ENCODE results near the gene SELENOW. TPM values are rescaled to one million over a fixed set of nuclear protein-coding genes. Genes with fewer than 3 reads are reported as not detected.
"Not testable (repeated sequence)": the region's sequence is repeated elsewhere in the genome, so short reads cannot be mapped to it uniquely, and the experiment has no call there.

The SELENOW gene
- total and polyA plus RNA-seq, 3 experiments from 2014 or later, result 116 to 334 (median 122) TPM

GRCh38 chr19:47804451-47804850 is 25.9 kb downstream of the SELENOW start, which contains the start of gene TPRX1:
Gene TPRX1 (minus strand): TSS chr19:47804551. CDS start chr19:47804539, 12 bp downstream.
- CTCF ChIA-PET, result not testable (repeated sequence)

GRCh38 chr19:47805313-47805712 is 26.8 kb downstream of the SELENOW start:
- Mint-ChIP-seq H3K27ac (no peak overlapping the region), H3K4me1 (no peaks in the 10 kb centered on the region), H3K9me3 (peaks cover 0 to 5% (median 1%) of the 10 kb centered on the region in 5 donors), H3K36me3 (peaks cover 0 to 6% (median 0%) of the 10 kb centered on the region in 3 donors), H3K27me3 (peaks cover 3 to 13% of the 10 kb centered on the region in 2 donors), H3K4me3 (no peak overlapping the region)
- no peaks in the 10 kb centered on the region for H3K9me3 ChIP-seq (ENCODE audit: low read length)
- H3K4me1 ChIP-seq (ENCODE audit: insufficient read depth, low read length), result no peaks in the 10 kb centered on the region
- no peaks in the 10 kb centered on the region for H3K36me3 ChIP-seq (ENCODE audit: insufficient read depth, low read length)
- no peaks in the 10 kb centered on the region for H3K27me3 ChIP-seq (ENCODE audit: insufficient read depth, low read length, poor library complexity, severe bottlenecking)
- DNase-seq, result no peak
- ChIA-PET CTCF (no interaction called here), POLR2A (no interaction called here)
- no peak overlapping the region for H3K27ac ChIP-seq (ENCODE audit: low read depth, low read length)
- no peak overlapping the region for H3K4me3 ChIP-seq (ENCODE audit: low read length)

More at GRCh38 chr19:47804451-47804850, 25.9 kb downstream of the SELENOW start, which contains the start of gene TPRX1:
- H3K27ac ChIP-seq (ENCODE audit: low read depth, low read length); H3K27me3 ChIP-seq (ENCODE audit: insufficient read depth, low read length, poor library complexity, severe bottlenecking); H3K36me3 ChIP-seq (ENCODE audit: insufficient read depth, low read length); H3K27ac Mint-ChIP-seq; POLR2A ChIA-PET; H3K4me3 Mint-ChIP-seq; H3K4me3 ChIP-seq (ENCODE audit: low read length); DNase-seq; H3K36me3 Mint-ChIP-seq; H3K4me1 ChIP-seq (ENCODE audit: insufficient read depth, low read length); H3K4me1 Mint-ChIP-seq; H3K9me3 Mint-ChIP-seq; H3K9me3 ChIP-seq (ENCODE audit: low read length): not testable (repeated sequence)
- H3K27me3 Mint-ChIP-seq, result peaks cover 3 to 13% of the 10 kb centered on the region in 2 donors

- POLR2A ChIA-PET, result no interaction called here
- Histone ChIP-seq H3K27ac (ENCODE audit: low read depth, low read length) (no peak overlapping the region), H3K4me1 (ENCODE audit: insufficient read depth, low read length) (no peaks in the 10 kb centered on the region), H3K27me3 (ENCODE audit: insufficient read depth, low read length, poor library complexity, severe bottlenecking) (no peaks in the 10 kb centered on the region), H3K36me3 (ENCODE audit: insufficient read depth, low read length) (no peaks in the 10 kb centered on the region), H3K4me3 (ENCODE audit: low read length) (no peak overlapping the region), H3K9me3 (ENCODE audit: low read length) (no peaks in the 10 kb centered on the region)
- Mint-ChIP-seq H3K27me3 (peaks cover 7 to 13% of the 10 kb centered on the region in 2 donors), H3K9me3 (no peaks in the 10 kb centered on the region), H3K36me3 (no peaks in the 10 kb centered on the region), H3K27ac (no peak overlapping the region), H3K4me3 (no peak overlapping the region), H3K4me1 (no peaks in the 10 kb centered on the region)
- no peak for DNase-seq
- CTCF ChIA-PET, result interaction anchor here (0.7 kb wide), 1 partner anchor 8 kb away, joined by 3 read pairs; no protein-coding TSS in a partner anchor
These were observed 27.9 kb downstream of the SELENOW start for GRCh38 chr19:47806435-47806834.

- Histone ChIP-seq H3K27me3 (ENCODE audit: insufficient read depth, low read length, poor library complexity, severe bottlenecking) (no peaks in the 10 kb centered on the region), H3K4me3 (ENCODE audit: low read length) (no peak overlapping the region), H3K36me3 (ENCODE audit: insufficient read depth, low read length) (no peaks in the 10 kb centered on the region), H3K27ac (ENCODE audit: low read depth, low read length) (no peak overlapping the region), H3K4me1 (ENCODE audit: insufficient read depth, low read length) (no peaks in the 10 kb centered on the region), H3K9me3 (ENCODE audit: low read length) (no peaks in the 10 kb centered on the region)
- no peaks in the 10 kb centered on the region for H3K36me3 Mint-ChIP-seq
- H3K4me1 Mint-ChIP-seq, result no peaks in the 10 kb centered on the region
- no peaks in the 10 kb centered on the region for H3K9me3 Mint-ChIP-seq
- peak; percentile 25 to 72 (median 62) for DNase-seq
- H3K27me3 Mint-ChIP-seq, result peaks cover 3 to 11% of the 10 kb centered on the region in 2 donors
- peak overlapping the region in 1 of 8 donors; percentile 3 for H3K27ac Mint-ChIP-seq
- ChIA-PET CTCF (interaction anchor here (1.0 kb wide), 1 partner anchor 14 kb away, joined by 3 read pairs; no protein-coding TSS in a partner anchor), POLR2A (no interaction called here)
- H3K4me3 Mint-ChIP-seq, result no peak overlapping the region
These were observed 34.9 kb downstream of the SELENOW start for GRCh38 chr19:47813304-47813994.

GRCh38 chr19:47813995-47814328 is 35.5 kb downstream of the SELENOW start:
- Histone ChIP-seq H3K27ac (ENCODE audit: low read depth, low read length) (no peak overlapping the region), H3K4me1 (ENCODE audit: insufficient read depth, low read length) (no peaks in the 10 kb centered on the region), H3K27me3 (ENCODE audit: insufficient read depth, low read length, poor library complexity, severe bottlenecking) (no peaks in the 10 kb centered on the region), H3K9me3 (ENCODE audit: low read length) (no peaks in the 10 kb centered on the region), H3K4me3 (ENCODE audit: low read length) (no peak overlapping the region), H3K36me3 (ENCODE audit: insufficient read depth, low read length) (no peaks in the 10 kb centered on the region)
- no peak for DNase-seq
- Mint-ChIP-seq H3K27me3 (peaks cover 8 to 12% of the 10 kb centered on the region in 2 donors), H3K27ac (no peak overlapping the region), H3K4me3 (no peak overlapping the region), H3K4me1 (no peaks in the 10 kb centered on the region), H3K36me3 (no peaks in the 10 kb centered on the region), H3K9me3 (no peaks in the 10 kb centered on the region)
- ChIA-PET POLR2A (no interaction called here), CTCF (interaction anchor here (1.1 kb wide), 1 partner anchor 8 kb away, joined by 3 read pairs; no protein-coding TSS in a partner anchor)

- H3K4me1 ChIP-seq (ENCODE audit: insufficient read depth, low read length); H3K36me3 Mint-ChIP-seq; H3K4me3 Mint-ChIP-seq; H3K4me1 Mint-ChIP-seq; H3K9me3 ChIP-seq (ENCODE audit: low read length); H3K36me3 ChIP-seq (ENCODE audit: insufficient read depth, low read length); H3K4me3 ChIP-seq (ENCODE audit: low read length); DNase-seq; H3K27me3 ChIP-seq (ENCODE audit: insufficient read depth, low read length, poor library complexity, severe bottlenecking); H3K9me3 Mint-ChIP-seq; POLR2A ChIA-PET; H3K27ac ChIP-seq (ENCODE audit: low read depth, low read length); H3K27ac Mint-ChIP-seq: not testable (repeated sequence)
- H3K27me3 Mint-ChIP-seq, result peaks cover 20 to 32% of the 10 kb centered on the region in 2 donors
- CTCF ChIA-PET, result interaction anchor here (1.2 kb wide), 1 partner anchor 25 kb away, joined by 3 read pairs; no protein-coding TSS in a partner anchor
These were observed 37.8 kb downstream of the SELENOW start for GRCh38 chr19:47816270-47816669.

GRCh38 chr19:47818221-47818620 is 39.7 kb downstream of the SELENOW start:
- POLR2A ChIA-PET; H3K36me3 Mint-ChIP-seq; H3K27ac Mint-ChIP-seq; H3K4me1 ChIP-seq (ENCODE audit: insufficient read depth, low read length); H3K27ac ChIP-seq (ENCODE audit: low read depth, low read length); H3K4me3 Mint-ChIP-seq; H3K4me3 ChIP-seq (ENCODE audit: low read length); H3K9me3 ChIP-seq (ENCODE audit: low read length); H3K27me3 ChIP-seq (ENCODE audit: insufficient read depth, low read length, poor library complexity, severe bottlenecking); DNase-seq; H3K36me3 ChIP-seq (ENCODE audit: insufficient read depth, low read length); H3K4me1 Mint-ChIP-seq; H3K9me3 Mint-ChIP-seq: not testable (repeated sequence)
- CTCF ChIA-PET, result interaction anchor here (1.0 kb wide), 1 partner anchor 51 kb away, joined by 3 read pairs; no protein-coding TSS in a partner anchor
- peaks cover 29 to 47% of the 10 kb centered on the region in 2 donors for H3K27me3 Mint-ChIP-seq

- Histone ChIP-seq H3K4me3 (ENCODE audit: low read length) (no peak overlapping the region), H3K4me1 (ENCODE audit: insufficient read depth, low read length) (no peaks in the 10 kb centered on the region), H3K9me3 (ENCODE audit: low read length) (no peaks in the 10 kb centered on the region), H3K27me3 (ENCODE audit: insufficient read depth, low read length, poor library complexity, severe bottlenecking) (no peaks in the 10 kb centered on the region), H3K36me3 (ENCODE audit: insufficient read depth, low read length) (no peaks in the 10 kb centered on the region), H3K27ac (ENCODE audit: low read depth, low read length) (no peak overlapping the region)
- no peak for DNase-seq
- Mint-ChIP-seq H3K9me3 (no peaks in the 10 kb centered on the region), H3K36me3 (peaks cover 0 to 2% (median 0%) of the 10 kb centered on the region in 3 donors), H3K27ac (peak overlapping the region in 1 of 8 donors; percentile 7), H3K4me3 (no peak overlapping the region), H3K27me3 (peaks cover 29 to 46% of the 10 kb centered on the region in 2 donors), H3K4me1 (peaks cover 0 to 5% (median 0%) of the 10 kb centered on the region in 3 donors)
- ChIA-PET POLR2A (no interaction called here), CTCF (no interaction called here)
These were observed 41.4 kb downstream of the SELENOW start for GRCh38 chr19:47819858-47820257.
